ENCODE data around the gene SBNO1. TPM values are rescaled to one million over a fixed set of nuclear protein-coding genes. Genes with fewer than 3 reads are reported as not detected.

SBNO1 gene
- total RNA-seq, 1 experiment from 2014 or later, result 23.3 TPM

GRCh38 chr12:123401753-123402683 is 37.4 kb upstream of the SBNO1 start:
- H3F3A ChIP-seq (ENCODE audit: low read length, unreplicated experiment), result no peaks in the 10 kb centered on the region
- H3K27me3 ChIP-seq (ENCODE audit: low read length), result no peaks in the 10 kb centered on the region
- ATAC-seq, result no peak
- H3K79me2 ChIP-seq (ENCODE audit: low read length), result peaks cover 27% of the 10 kb centered on the region
- no peaks in the 10 kb centered on the region for H3K9me3 ChIP-seq (ENCODE audit: low read length)
- no peak for DNase-seq
- no peak overlapping the region for H3K4me2 ChIP-seq (ENCODE audit: low read length)
- H4K20me1 ChIP-seq (ENCODE audit: low read length), result peaks cover 5% of the 10 kb centered on the region; the same call in 1 of the 2 replicates
- ChIA-PET CTCF (interaction anchor here (0.6 kb wide), 1 partner anchor 413 kb away, joined by 3 read pairs; no protein-coding TSS in a partner anchor), POLR2A (ENCODE audit: unreplicated experiment) (no interaction called here)
- no TSS peak for BruUV-seq (replicated peaks)
- H3K4me1 ChIP-seq (ENCODE audit: insufficient read depth, low read length), result no peaks in the 10 kb centered on the region
- no peak overlapping the region for H3K27ac ChIP-seq (ENCODE audit: low read length)
- no peak overlapping the region for H3K4me3 ChIP-seq (ENCODE audit: low read length)
- intact Hi-C loops (cut with micrococcal nuclease), result no loop called here
- H2AFZ ChIP-seq (ENCODE audit: low read length), result no peak overlapping the region
- H3K36me3 ChIP-seq (ENCODE audit: low read depth, low read length), result peaks cover 45% of the 10 kb centered on the region
- no peak for TF ChIP-seq CTCF (conservative IDR thresholded peaks at IDR 0.05; ENCODE audit: low read depth, low read length)
- TF ChIP-seq EZH2 (IDR thresholded peaks at IDR 0.05; ENCODE audit: low read length, unreplicated experiment), result no peak
- no peak for TF ChIP-seq EZH2phosphoT487 (IDR thresholded peaks at IDR 0.05; ENCODE audit: borderline replicate concordance, low read length)
- no peaks in the 10 kb centered on the region for H3K9me2 ChIP-seq (replicated peaks; ENCODE audit: low read length)
- H3K9ac ChIP-seq (ENCODE audit: low read length), result no peak overlapping the region

GRCh38 chr12:123399255-123399617 is 34.6 kb upstream of the SBNO1 start:
- H3K4me3 ChIP-seq (ENCODE audit: low read length), result no peak overlapping the region
- no peak for DNase-seq
- no peak for ATAC-seq
- BruUV-seq (replicated peaks), result no TSS peak
- H3K27ac ChIP-seq (ENCODE audit: low read length), result no peak overlapping the region
- no peaks in the 10 kb centered on the region for H3K9me2 ChIP-seq (replicated peaks; ENCODE audit: low read length)
- peaks cover 44% of the 10 kb centered on the region for H3K79me2 ChIP-seq (ENCODE audit: low read length)
- H3K9me3 ChIP-seq (ENCODE audit: low read length), result no peaks in the 10 kb centered on the region
- no peaks in the 10 kb centered on the region for H3K27me3 ChIP-seq (ENCODE audit: low read length)
- CTCF ChIA-PET, result no interaction called here
- no peak overlapping the region for H3K9ac ChIP-seq (ENCODE audit: low read length)
- POLR2A ChIA-PET (ENCODE audit: unreplicated experiment), result no interaction called here
- intact Hi-C loops (cut with micrococcal nuclease), result no loop called here
- no peaks in the 10 kb centered on the region for H3F3A ChIP-seq (ENCODE audit: low read length, unreplicated experiment)
- peaks cover 5% of the 10 kb centered on the region; the same call in 1 of the 2 replicates for H4K20me1 ChIP-seq (ENCODE audit: low read length)
- no peak for TF ChIP-seq CTCF (conservative IDR thresholded peaks at IDR 0.05; ENCODE audit: low read depth, low read length)
- no peak for TF ChIP-seq EZH2phosphoT487 (IDR thresholded peaks at IDR 0.05; ENCODE audit: borderline replicate concordance, low read length)
- no peak for TF ChIP-seq EZH2 (IDR thresholded peaks at IDR 0.05; ENCODE audit: low read length, unreplicated experiment)
- H3K4me2 ChIP-seq (ENCODE audit: low read length), result no peak overlapping the region
- no peaks in the 10 kb centered on the region for H3K4me1 ChIP-seq (ENCODE audit: insufficient read depth, low read length)
- no peak overlapping the region for H2AFZ ChIP-seq (ENCODE audit: low read length)
- H3K36me3 ChIP-seq (ENCODE audit: low read depth, low read length), result peaks cover 54% of the 10 kb centered on the region
